GM12872 (cell line): ENCODE measurements around the gene MVK.

ENCODE experiments used
- CTCF ChIP-seq: IDR thresholded peaks from 3 replicates; pipeline ENCODE4 v1.5.1; 2011; ENCODE audit warnings: low read depth, mild to moderate bottlenecking, low read length, moderate library complexity; ENCODE audit not compliant: insufficient read depth

MVK gene

GRCh38 chr12:109559601-109560000 is 14.0 kb upstream of the MVK start:
- TF ChIP-seq CTCF: no peak

- TF ChIP-seq CTCF: no peak
Measured at GRCh38 chr12:109560867-109561710, 12.5 kb upstream of the MVK start.

GRCh38 chr12:109561711-109562030 is 11.9 kb upstream of the MVK start:
- no peak for TF ChIP-seq CTCF

GRCh38 chr12:109562871-109563270 is 10.7 kb upstream of the MVK start:
- TF ChIP-seq CTCF: no peak

- no peak for TF ChIP-seq CTCF
Measured at GRCh38 chr12:109563291-109564284, 10.0 kb upstream of the MVK start.

GRCh38 chr12:109566424-109566823 is 7.2 kb upstream of the MVK start:
- no peak for TF ChIP-seq CTCF

GRCh38 chr12:109567296-109567695 is 6.3 kb upstream of the MVK start:
- no peak for TF ChIP-seq CTCF
